GM20000 (cell line): ENCODE results near the gene TMPO.

Experiments used
- DNase-seq: peaks from one replicate; pipeline ENCODE4 v3.0.0; 2012; ENCODE audit warnings: low spot score
- TF ChIP-seq, protein P1 (sequence below): IDR thresholded peaks from 2 replicates; pipeline ENCODE4 v1.5.1; 2012; ENCODE audit warnings: mild to moderate bottlenecking, control low read depth; ENCODE audit errors: extremely low read depth, missing control alignments

TMPO gene

DNA sequence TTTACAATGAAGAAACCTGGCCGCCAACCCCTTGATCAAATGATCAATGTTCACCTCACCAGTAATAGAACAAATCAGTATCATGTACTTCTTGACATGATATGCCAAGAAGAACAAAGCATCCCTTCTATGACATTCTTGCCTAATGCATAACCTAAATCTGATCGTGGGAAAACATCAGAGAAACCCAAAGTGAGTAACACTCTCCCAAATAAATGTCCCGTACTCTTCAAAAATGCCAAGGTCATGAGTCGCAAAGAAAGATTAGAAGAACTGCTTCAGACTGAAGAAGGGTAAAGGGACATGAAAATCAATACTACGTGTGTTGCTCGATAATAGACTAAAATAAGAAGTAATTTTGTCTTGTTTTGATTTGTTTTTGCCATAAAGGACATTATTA, 66.7 kb downstream of the TMPO start:
- TF ChIP-seq, protein P1, sequence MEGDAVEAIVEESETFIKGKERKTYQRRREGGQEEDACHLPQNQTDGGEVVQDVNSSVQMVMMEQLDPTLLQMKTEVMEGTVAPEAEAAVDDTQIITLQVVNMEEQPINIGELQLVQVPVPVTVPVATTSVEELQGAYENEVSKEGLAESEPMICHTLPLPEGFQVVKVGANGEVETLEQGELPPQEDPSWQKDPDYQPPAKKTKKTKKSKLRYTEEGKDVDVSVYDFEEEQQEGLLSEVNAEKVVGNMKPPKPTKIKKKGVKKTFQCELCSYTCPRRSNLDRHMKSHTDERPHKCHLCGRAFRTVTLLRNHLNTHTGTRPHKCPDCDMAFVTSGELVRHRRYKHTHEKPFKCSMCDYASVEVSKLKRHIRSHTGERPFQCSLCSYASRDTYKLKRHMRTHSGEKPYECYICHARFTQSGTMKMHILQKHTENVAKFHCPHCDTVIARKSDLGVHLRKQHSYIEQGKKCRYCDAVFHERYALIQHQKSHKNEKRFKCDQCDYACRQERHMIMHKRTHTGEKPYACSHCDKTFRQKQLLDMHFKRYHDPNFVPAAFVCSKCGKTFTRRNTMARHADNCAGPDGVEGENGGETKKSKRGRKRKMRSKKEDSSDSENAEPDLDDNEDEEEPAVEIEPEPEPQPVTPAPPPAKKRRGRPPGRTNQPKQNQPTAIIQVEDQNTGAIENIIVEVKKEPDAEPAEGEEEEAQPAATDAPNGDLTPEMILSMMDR, result no peak
- no peak for DNase-seq

DNA sequence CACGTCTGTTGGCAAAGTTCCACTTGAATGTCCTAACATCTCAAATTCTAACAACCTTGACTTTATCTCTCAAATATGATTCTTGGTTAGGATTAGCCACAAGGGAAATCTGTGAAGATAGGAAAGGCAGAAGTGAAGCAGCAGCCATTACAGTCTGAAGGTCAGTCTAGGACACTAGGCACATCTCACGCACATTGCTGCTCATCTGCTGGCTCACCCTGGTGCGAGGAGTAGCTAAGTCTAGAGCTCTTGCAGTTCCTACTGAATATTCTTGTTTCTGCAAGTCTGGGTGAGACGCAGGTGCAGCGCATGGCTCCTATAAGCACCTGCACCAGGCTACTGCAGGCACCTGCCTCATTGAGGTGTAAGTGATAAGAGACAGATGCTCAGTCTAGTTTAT, 71.7 kb downstream of the TMPO start:
- DNase-seq, result no peak
- TF ChIP-seq, protein P1, result no peak

DNA sequence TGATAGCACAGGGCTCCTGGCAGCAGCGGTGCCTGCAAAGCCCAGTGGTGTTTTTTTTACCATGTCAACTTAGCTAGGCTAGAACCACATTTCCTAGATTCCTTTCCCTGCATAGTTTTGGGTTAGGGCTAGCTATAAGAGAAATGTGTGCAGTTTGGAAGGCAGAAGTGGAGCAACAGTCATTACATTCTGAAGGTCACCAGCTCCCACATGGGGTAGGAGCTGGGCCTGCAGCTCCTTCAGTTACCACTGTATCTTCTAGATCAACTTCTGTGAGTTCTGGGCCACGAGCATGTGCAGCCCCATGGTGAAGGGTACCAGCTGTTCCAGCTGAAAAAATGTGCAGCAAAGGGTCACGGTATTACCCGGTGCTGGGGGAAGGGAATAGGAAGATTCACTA, 75.8 kb downstream of the TMPO start:
- DNase-seq, result no peak
- TF ChIP-seq, protein P1, result no peak

DNA sequence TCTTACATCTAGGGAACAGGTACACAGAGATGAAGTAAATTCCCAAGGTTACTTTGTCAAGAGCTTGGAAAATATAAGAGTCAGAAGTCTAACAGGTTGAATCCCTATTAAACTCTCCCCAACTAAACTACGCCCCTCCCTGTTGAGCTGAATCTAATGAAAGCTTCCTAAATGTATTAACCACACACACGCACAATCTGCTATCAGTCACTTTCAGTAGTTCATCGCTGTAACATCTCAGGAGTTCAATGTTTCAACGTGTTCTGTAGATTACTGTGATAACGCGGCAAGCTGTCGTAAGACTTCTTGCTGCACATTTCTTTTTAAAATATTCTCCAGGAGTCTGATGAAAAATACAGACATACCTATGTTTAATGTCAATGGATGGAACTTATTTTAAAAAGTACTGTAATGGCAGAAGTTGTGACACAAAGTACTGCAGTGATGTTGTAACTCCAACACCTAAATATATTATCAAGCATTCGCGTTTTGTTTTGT, 77.5 kb downstream of the TMPO start:
- TF ChIP-seq, protein P1, result no peak
- no peak for DNase-seq

DNA sequence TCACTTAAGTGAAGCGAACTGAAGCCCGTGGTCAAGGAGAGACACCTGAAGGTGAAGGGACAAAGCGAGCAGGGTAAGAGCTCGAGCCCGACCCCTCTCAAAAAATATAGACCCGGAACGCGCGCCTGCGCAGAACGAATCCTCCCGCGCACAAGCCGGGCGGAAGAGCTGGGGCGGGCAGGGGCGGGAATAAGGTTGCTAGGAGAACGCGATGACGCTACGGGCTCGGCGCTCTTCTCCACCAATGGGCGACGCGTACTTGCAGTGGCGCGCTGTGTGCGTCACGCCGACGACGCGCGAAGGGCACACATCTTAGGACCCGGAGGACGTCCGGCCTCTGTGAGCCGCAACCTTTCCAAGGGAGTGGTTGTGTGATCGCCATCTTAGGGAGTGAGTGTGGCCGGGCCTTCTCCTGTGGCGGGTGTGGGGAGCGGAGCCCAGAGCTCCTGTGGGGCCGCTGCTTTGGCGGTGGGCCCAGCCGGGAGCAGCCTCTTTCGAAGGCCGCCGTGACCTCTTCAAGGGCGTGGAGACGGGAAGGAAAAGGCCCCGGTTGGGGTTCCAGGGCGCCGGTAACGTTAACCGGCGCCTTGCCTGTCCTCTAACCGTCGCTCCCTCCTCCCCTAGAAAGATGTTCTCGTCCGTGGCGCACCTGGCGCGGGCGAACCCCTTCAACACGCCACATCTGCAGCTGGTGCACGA, 78.1 kb downstream of the TMPO start, which contains the start of gene SLC25A3:
SLC25A3 (plus strand) TSS at position 336 of the 699 bp plus-strand sequence; CDS start at position 629, 293 bp downstream.
- DNase-seq, result peak; percentile 94
- TF ChIP-seq, protein P1, result no peak

DNA sequence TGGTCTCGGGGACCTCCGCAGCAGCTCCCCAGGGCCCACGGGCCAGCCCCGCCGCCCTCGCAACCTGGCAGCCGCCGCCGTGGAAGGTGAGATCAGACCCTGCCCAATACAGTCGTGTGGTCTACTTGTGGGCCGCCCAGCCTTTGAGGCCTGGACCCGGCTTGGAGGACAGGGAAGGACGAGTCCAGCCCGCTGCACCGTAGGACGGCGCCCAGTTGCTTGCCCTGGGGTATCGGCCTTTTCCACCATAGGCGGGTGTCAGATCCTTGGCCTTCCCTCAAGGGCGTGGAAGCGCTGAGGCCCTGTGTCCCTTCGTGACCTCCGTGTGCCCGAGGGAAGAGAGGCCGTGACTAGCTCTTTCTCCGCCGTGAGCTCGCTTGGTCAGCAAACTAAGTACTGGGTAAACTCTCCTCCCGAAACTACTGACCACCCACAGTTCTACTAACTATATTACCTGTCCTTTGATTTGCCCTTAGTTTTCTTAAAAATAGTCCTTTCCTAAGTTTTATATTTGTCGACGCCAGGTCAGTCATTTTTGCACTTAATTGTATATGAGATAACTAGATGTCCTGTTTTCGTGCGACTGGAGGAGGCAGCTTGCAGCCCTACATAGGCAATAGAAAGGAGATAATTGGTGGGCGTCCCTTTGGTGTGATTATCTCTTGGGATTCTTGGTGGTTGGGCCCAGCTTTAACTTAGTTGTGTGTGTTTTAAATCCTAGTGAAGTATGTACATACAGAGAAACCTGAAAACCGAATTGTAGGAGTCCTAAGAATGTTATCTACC, 78.9 kb downstream of the TMPO start:
- DNase-seq, result no peak
- TF ChIP-seq, protein P1, result no peak
